ENCODE data around the gene MACC1.
A peak's percentile ranks its signal among the peaks of the same experiment; 100 is the strongest.

MACC1 gene

GRCh38 chr7:20225384-20225783 is 8.2 kb upstream of the MACC1 start:
- no peak for DNase-seq (ENCODE audit: low read depth in 1 of 2, low spot score in 1 of 2)
- in situ Hi-C loops (cut with HindIII; ENCODE audit: low pct_unique_long_range_greater_than_20kb, low sequenced_read_pairs), result no loop called here
- no peak for TF ChIP-seq JUND (IDR thresholded peaks at IDR 0.05; ENCODE audit: low read depth)

- TF ChIP-seq JUND (IDR thresholded peaks at IDR 0.05; ENCODE audit: low read depth), result no peak
- no peak for DNase-seq (ENCODE audit: low read depth in 1 of 2, low spot score in 1 of 2)
- in situ Hi-C loops (cut with HindIII; ENCODE audit: low pct_unique_long_range_greater_than_20kb, low sequenced_read_pairs), result no loop called here
Observed at GRCh38 chr7:20224025-20224424, 6.8 kb upstream of the MACC1 start.

GRCh38 chr7:20223356-20223755 is 6.2 kb upstream of the MACC1 start:
- no peak for DNase-seq (ENCODE audit: low read depth in 1 of 2, low spot score in 1 of 2)
- no peak for TF ChIP-seq JUND (IDR thresholded peaks at IDR 0.05; ENCODE audit: low read depth)
- in situ Hi-C loops (cut with HindIII; ENCODE audit: low pct_unique_long_range_greater_than_20kb, low sequenced_read_pairs), result no loop called here

- in situ Hi-C loops (cut with HindIII; ENCODE audit: low pct_unique_long_range_greater_than_20kb, low sequenced_read_pairs), result no loop called here
- DNase-seq (ENCODE audit: low read depth in 1 of 2, low spot score in 1 of 2), result no peak
- no peak for TF ChIP-seq JUND (IDR thresholded peaks at IDR 0.05; ENCODE audit: low read depth)
Observed at GRCh38 chr7:20222219-20222828, 5.1 kb upstream of the MACC1 start.

GRCh38 chr7:20220921-20221547 is 3.9 kb upstream of the MACC1 start:
- in situ Hi-C loops (cut with HindIII; ENCODE audit: low pct_unique_long_range_greater_than_20kb, low sequenced_read_pairs), result no loop called here
- DNase-seq (ENCODE audit: low read depth in 1 of 2, low spot score in 1 of 2), result no peak
- no peak for TF ChIP-seq JUND (IDR thresholded peaks at IDR 0.05; ENCODE audit: low read depth)

GRCh38 chr7:20220293-20220761 is 3.1 kb upstream of the MACC1 start:
- TF ChIP-seq JUND (IDR thresholded peaks at IDR 0.05; ENCODE audit: low read depth), result no peak
- no peak for DNase-seq (ENCODE audit: low read depth in 1 of 2, low spot score in 1 of 2)
- in situ Hi-C loops (cut with HindIII; ENCODE audit: low pct_unique_long_range_greater_than_20kb, low sequenced_read_pairs), result no loop called here

- in situ Hi-C loops (cut with HindIII; ENCODE audit: low pct_unique_long_range_greater_than_20kb, low sequenced_read_pairs), result no loop called here
- no peak; the same call in 1 of the 2 replicates for TF ChIP-seq JUND (IDR thresholded peaks at IDR 0.05; ENCODE audit: low read depth)
- peak in 1 of 2 experiments; percentile 89 for DNase-seq (ENCODE audit: low read depth in 1 of 2, low spot score in 1 of 2)
Observed at GRCh38 chr7:20219446-20220292, 2.5 kb upstream of the MACC1 start.

GRCh38 chr7:20219062-20219445 is 1.9 kb upstream of the MACC1 start:
- no peak for DNase-seq (ENCODE audit: low read depth in 1 of 2, low spot score in 1 of 2)
- in situ Hi-C loops (cut with HindIII; ENCODE audit: low pct_unique_long_range_greater_than_20kb, low sequenced_read_pairs), result no loop called here
- no peak for TF ChIP-seq JUND (IDR thresholded peaks at IDR 0.05; ENCODE audit: low read depth)

- TF ChIP-seq JUND (IDR thresholded peaks at IDR 0.05; ENCODE audit: low read depth), result no peak
- in situ Hi-C loops (cut with HindIII; ENCODE audit: low pct_unique_long_range_greater_than_20kb, low sequenced_read_pairs), result no loop called here
- DNase-seq (ENCODE audit: low read depth in 1 of 2, low spot score in 1 of 2), result no peak
Observed at GRCh38 chr7:20218279-20218678, 1.1 kb upstream of the MACC1 start.

- in situ Hi-C loops (cut with HindIII; ENCODE audit: low pct_unique_long_range_greater_than_20kb, low sequenced_read_pairs), result no loop called here
- no peak for DNase-seq (ENCODE audit: low read depth in 1 of 2, low spot score in 1 of 2)
- TF ChIP-seq JUND (IDR thresholded peaks at IDR 0.05; ENCODE audit: low read depth), result no peak
Observed at GRCh38 chr7:20216406-20217036, 663 bp downstream of the MACC1 start.

GRCh38 chr7:20214921-20215669 is 2.1 kb downstream of the MACC1 start:
- no peak for TF ChIP-seq JUND (IDR thresholded peaks at IDR 0.05; ENCODE audit: low read depth)
- no peak for DNase-seq (ENCODE audit: low read depth in 1 of 2, low spot score in 1 of 2)
- in situ Hi-C loops (cut with HindIII; ENCODE audit: low pct_unique_long_range_greater_than_20kb, low sequenced_read_pairs), result no loop called here

GRCh38 chr7:20214132-20214531 is 3.1 kb downstream of the MACC1 start:
- TF ChIP-seq JUND (IDR thresholded peaks at IDR 0.05; ENCODE audit: low read depth), result no peak
- DNase-seq (ENCODE audit: low read depth in 1 of 2, low spot score in 1 of 2), result no peak
- in situ Hi-C loops (cut with HindIII; ENCODE audit: low pct_unique_long_range_greater_than_20kb, low sequenced_read_pairs), result no loop called here
